ENCODE measurements around the gene SPEN.

SPEN gene

GRCh38 chr1:15948595-15949452 is 101.3 kb downstream of the SPEN start:
- peak; percentile 87 for DNase-seq (ENCODE audit: low read depth)

DNA sequence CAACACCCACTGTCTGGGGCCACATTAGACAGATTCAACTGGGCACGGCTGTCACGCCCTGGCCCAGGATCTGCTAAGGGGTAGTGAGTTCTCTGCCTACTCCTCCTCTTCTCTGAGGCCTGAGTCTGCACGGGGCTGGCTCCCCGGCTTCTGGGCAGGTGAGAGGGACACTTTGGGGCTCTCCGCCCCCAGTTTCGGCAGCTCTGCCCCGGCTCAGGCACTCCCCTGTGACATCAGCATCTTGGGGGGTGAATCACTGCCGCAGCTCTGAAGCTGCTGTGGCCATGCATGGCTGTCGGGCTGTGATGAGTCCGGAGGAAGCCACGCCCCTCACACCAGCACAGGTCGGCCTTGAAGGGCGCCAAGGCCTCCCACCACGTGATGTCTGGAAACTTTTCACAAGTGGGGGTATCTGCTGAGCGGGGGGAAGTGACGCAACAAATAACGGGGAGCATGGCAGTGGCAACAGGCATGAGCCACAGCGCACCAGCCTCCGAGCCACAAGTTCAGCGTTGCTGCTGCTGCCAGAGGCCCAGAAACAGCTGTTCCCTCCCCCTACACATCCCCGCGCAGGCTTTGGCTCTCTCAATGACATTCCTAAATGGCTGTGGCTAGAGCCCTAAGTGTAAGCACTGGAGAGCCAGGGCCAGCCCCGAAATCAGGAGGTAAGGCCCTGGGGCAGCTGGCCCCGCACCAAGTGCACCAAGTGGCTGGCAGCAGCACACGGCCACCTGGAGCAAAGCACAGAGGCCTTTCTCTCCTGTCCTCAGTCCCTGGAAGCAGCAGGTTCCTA is 102.1 kb downstream of the SPEN start:
- DNase-seq (ENCODE audit: low read depth), result peak; percentile 85

DNA sequence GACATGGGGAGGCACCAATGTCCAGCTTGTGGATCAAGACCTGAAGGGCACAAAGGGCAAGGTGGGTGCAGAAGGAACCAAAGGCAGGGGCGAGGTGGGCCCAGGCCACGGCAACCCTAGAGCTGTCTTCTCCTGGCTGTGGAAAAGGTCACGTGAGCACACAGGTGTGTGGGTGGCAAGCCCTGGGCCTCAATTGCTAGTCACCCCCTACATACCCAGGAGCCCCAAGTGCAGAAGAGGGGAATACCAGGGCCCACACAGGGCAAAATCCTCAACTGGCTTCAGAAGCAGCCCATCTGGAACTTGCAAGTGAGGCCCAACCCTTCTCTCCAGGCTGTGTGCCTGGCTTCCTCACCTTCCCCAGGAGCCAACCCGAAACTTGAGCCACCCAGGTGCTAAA is 102.8 kb downstream of the SPEN start:
- DNase-seq (ENCODE audit: low read depth), result no peak

DNA sequence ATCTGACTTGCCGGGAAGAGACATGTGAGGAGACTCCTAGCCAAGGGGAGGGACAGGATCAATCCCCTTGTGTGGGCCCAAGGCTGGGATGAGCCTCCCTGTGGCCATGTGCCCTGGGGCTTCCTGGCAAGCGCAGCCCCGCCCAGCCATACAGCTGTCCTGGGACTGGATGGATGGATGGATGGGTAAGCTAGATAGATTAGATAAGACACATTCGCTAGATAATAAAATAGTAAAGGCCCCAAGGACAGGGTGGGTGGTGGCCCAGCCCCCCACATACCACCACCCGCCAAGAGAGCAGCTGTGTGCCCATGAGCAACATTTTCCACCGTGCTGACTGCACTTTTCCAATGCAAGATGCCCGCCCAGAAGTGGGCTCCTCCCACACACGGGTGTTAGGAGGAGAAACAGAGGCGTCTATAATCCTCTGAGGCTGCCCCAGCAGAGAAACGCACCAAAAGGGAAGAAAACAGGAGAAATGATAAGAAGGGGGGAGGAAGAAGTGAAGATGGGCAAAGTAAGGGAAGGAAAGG is 103.3 kb downstream of the SPEN start:
- DNase-seq (ENCODE audit: low read depth), result no peak

- no peak for DNase-seq (ENCODE audit: low read depth)
These were observed 104.0 kb downstream of the SPEN start for GRCh38 chr1:15951341-15952153.

DNA sequence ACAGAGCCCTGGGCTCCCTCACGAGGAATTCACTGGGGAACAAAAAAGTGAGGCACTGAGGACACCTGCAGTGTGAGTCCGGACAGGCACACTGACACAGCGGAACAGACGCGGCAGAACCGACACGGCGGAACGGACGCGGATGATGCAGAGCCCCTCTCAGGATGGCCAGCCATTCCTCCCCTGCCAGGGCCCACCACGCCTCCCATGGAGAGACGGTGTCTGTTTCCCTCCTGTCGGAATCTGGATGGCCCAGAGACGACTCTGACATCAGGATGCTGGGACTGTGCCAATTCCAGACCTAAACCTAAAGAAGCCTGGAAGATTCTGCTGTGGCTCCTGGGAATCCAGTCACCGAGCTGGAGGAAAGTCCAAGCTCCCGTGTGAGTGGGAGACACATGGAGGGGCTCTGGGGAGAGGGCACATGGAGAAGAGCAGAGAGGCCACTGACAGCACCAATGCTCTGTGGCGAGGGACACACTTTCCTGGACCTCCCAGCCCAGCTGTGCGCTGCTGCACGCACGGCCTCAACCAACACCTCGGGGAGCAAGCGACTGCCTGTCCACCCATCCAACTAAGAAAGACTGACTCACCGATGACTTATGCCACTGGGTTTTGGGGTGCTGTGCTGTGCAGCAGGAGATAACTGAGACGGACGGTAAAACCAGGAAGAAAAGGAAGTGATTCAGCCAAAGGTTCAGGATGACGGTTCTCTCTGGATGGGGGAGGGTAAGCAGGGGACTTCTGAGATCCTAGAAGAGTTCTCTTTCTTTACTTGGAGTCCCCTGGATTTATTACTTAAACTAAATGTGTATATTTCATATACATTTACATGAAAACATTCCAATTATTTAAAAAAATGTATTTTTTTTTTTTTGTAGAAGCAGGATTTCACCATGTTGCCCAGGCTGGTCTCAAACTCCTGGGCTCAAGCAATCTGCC is 105.1 kb downstream of the SPEN start:
- DNase-seq (ENCODE audit: low read depth), result peak; percentile 82

GRCh38 chr1:15953294-15953771 is 105.8 kb downstream of the SPEN start:
- no peak for DNase-seq (ENCODE audit: low read depth)

DNA sequence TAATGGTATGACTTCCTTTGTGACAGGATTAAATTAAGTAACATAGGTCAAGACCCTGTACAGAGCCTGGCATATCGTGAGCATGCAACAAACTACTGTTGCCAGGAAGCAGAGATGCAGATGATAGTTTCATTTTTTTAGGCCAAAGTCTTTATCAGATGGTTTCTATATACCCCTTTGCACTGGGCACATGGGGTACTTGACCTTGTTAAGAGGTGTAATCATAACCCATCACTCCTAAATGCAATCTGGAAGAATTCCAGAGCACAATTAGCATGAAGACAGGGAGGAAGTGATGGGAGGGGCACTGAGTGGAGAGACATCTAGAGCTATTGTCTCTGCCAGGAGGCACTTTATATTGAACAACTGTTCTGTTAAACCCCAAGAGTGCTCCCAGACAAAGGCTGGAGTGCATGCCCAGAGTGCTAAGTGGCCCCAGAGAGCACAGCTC is 106.3 kb downstream of the SPEN start:
- DNase-seq (ENCODE audit: low read depth), result no peak

DNA sequence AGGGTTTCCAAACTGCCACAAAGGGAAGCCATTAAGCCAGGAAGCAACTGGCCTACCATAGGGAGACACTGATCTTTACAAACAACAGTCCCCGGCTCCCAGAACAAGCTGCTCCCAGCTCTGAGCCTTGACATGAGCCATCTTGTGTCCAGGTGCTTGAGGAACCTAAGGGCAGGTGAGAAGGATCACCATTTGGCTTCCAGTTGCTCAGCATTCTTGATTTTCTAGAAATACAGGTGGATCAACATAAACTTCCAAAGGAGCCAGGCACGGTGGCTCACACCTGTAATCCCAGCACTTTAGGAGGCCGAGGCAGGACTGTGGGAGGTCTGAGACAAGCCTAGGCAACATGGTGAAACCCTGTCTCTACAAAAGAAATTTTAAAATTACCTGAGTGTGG is 106.8 kb downstream of the SPEN start:
- DNase-seq (ENCODE audit: low read depth), result no peak

- DNase-seq (ENCODE audit: low read depth), result no peak
These were observed 108.0 kb downstream of the SPEN start for GRCh38 chr1:15955552-15955951.

DNA sequence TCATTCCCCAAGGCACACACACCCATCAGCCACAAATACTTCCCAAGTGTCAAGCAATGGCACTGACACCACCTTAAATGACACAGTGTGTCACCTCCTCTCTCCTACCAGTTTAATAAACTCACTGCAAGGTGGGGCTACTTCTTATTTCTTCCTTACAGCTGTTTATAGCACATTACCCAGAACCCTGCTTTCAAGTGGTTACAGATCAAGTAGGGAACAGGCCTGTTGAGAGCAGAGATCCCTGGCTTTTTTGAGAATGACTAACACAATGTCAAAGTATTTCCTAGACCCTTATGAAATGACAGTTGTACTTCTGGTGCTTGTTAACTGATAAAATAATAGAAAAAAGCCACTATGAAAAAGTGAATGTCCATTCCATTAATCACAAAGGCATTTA is 108.6 kb downstream of the SPEN start:
- DNase-seq (ENCODE audit: low read depth), result no peak

- no peak for DNase-seq (ENCODE audit: low read depth)
These were observed 110.0 kb downstream of the SPEN start for GRCh38 chr1:15957221-15958095.

- DNase-seq (ENCODE audit: low read depth), result no peak
These were observed 110.6 kb downstream of the SPEN start for GRCh38 chr1:15958111-15958510.

DNA sequence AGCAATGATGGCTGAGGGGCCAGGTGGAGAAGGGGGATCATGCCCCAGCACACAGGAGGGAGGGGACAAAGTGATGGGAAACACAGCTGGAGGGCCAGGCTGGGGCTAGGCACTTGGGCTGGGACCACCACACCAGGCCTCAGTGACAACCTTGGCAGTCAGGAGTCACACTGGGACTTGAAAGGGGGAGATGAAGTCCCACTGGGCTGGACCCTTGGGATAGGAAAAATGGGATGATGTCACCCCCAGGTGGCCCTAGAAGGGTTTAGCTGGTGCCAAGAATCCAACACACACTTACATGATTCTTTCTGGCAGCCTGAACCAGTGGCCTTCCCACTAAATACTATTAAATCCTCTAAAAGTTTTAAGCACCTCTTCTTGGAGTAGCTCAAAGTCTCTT is 111.3 kb downstream of the SPEN start:
- no peak for DNase-seq (ENCODE audit: low read depth)

GRCh38 chr1:15959424-15959823 is 111.9 kb downstream of the SPEN start:
- no peak for DNase-seq (ENCODE audit: low read depth)

DNA sequence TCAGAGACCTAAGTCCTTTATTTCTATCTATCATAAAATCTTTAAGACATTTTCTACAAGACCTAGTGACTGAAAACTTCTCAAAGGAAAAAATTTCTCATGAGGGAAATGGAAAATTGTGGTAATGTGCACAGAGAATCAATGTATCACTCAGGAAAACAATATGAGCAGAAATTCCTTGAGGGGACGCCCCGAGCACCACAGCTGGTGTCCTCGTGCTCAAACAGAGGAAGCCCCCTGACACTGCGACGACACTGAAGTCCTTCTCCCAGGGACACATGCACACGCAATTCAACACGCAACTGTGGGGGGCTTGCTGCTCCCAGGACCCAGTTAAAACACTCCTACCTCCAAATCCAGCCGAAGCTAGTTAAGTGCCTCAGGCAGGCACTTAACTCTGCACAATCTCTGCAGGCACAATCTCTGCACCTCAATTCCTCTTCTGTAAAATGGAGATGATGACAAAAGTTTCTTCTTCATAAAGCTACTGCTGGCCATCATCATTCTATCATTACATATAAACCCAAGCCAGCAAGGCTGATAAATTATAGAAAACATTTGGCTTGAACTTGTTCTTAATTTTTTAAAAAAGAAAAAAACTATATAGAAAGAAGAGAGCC is 112.4 kb downstream of the SPEN start:
- no peak for DNase-seq (ENCODE audit: low read depth)

- no peak for DNase-seq (ENCODE audit: low read depth)
These were observed 113.3 kb downstream of the SPEN start for GRCh38 chr1:15960808-15961207.

- DNase-seq (ENCODE audit: low read depth), result no peak
These were observed 114.0 kb downstream of the SPEN start for GRCh38 chr1:15961492-15961891.

GRCh38 chr1:15962176-15962575 is 114.7 kb downstream of the SPEN start:
- no peak for DNase-seq (ENCODE audit: low read depth)

Data from GM04503 (cell line).